Cardiac muscle cell (in vitro differentiated cells and primary cell): Measurements from ENCODE around the gene CEP112. TPM values are rescaled to one million over a fixed set of nuclear protein-coding genes. Genes with fewer than 3 reads are reported as not detected.

Experiments used
- DNase-seq, 2 donors: peaks; one replicate each; pipeline versions ENCODE4 v3.0.0 to v3.0.0-alpha.2; 2010 to 2017; ENCODE audit warnings: low read depth in 1 of 2, low spot score in 1 of 2
- H3K27ac ChIP-seq: fragments of 200-600 bp; sonication (generic); 2 replicates; pipeline ENCODE4 v1.5.1; 2016
- H3K27me3 ChIP-seq: fragments of 200-600 bp; sonication (generic); 2 replicates; pipeline ENCODE4 v1.6.0; 2016; ENCODE audit warnings: control low read depth
- H3K36me3 ChIP-seq: fragments of 200-600 bp; sonication (generic); 2 replicates; pipeline ENCODE4 v1.5.1; 2016; ENCODE audit warnings: control low read depth
- H3K4me1 ChIP-seq: fragments of 200-600 bp; sonication (generic); 2 replicates; pipeline ENCODE4 v1.8.1; 2017; ENCODE audit warnings: low read depth, mild to moderate bottlenecking, mixed run types
- H3K4me3 ChIP-seq: fragments of 200-600 bp; sonication (generic); 2 replicates; pipeline ENCODE4 v1.5.1; 2016; ENCODE audit warnings: mild to moderate bottlenecking
- H3K9me3 ChIP-seq: fragments of 200-600 bp; sonication (generic); 2 replicates; pipeline ENCODE4 v1.5.1; 2017; ENCODE audit warnings: low read depth, mild to moderate bottlenecking, control low read depth
- polyA plus RNA-seq: library from polyadenylated mRNA; unstranded; fragments of >200 nt; fragmentation: Nextera tagmentation; extraction: Ambion mirVana; gene quantifications from 2 replicates; pipeline ENCODE4 v1.2.1, GENCODE V29; 2016
- total RNA-seq: library from RNA; depleted of rRNA; stranded (reverse); fragments of >200 nt; gene quantifications from 2 replicates; pipeline ENCODE4 v1.2.3, GENCODE V29; 2016
- TF ChIP-seq, protein P1 (sequence below): IDR thresholded peaks from 2 replicates; pipeline ENCODE4 v1.5.1; 2012; ENCODE audit warnings: low read depth, mild to moderate bottlenecking, low read length

CEP112 gene
- total and polyA plus RNA-seq, 2 experiments from 2014 or later = 7.7 to 10.9 TPM

DNA sequence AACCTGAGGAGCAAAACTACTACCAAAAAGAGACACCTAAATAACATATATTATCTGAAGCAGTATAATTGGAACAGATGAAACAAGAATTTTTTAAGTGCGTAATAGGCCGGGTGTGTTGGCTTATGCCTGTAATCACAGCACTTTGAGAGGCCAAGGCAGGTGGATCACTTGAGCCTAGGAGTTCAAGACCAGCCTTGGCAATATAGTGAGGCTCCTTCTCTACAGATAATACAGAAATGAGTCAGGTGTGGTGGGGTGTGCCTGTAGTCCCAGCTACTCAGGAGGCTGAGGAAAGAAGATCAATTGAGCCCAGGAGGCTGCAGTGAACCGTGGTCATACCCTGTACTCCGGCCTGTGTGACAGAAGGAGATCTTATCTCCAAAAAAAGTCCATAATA is 336.3 kb downstream of the CEP112 start:
- Histone ChIP-seq H3K9me3 (no peaks in the 10 kb centered on the region), H3K27me3 (no peaks in the 10 kb centered on the region), H3K27ac (no peak overlapping the region), H3K4me1 (no peaks in the 10 kb centered on the region), H3K36me3 (no peaks in the 10 kb centered on the region), H3K4me3 (no peak overlapping the region)
- no peak for DNase-seq
- TF ChIP-seq, protein P1, sequence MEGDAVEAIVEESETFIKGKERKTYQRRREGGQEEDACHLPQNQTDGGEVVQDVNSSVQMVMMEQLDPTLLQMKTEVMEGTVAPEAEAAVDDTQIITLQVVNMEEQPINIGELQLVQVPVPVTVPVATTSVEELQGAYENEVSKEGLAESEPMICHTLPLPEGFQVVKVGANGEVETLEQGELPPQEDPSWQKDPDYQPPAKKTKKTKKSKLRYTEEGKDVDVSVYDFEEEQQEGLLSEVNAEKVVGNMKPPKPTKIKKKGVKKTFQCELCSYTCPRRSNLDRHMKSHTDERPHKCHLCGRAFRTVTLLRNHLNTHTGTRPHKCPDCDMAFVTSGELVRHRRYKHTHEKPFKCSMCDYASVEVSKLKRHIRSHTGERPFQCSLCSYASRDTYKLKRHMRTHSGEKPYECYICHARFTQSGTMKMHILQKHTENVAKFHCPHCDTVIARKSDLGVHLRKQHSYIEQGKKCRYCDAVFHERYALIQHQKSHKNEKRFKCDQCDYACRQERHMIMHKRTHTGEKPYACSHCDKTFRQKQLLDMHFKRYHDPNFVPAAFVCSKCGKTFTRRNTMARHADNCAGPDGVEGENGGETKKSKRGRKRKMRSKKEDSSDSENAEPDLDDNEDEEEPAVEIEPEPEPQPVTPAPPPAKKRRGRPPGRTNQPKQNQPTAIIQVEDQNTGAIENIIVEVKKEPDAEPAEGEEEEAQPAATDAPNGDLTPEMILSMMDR = no peak

DNA sequence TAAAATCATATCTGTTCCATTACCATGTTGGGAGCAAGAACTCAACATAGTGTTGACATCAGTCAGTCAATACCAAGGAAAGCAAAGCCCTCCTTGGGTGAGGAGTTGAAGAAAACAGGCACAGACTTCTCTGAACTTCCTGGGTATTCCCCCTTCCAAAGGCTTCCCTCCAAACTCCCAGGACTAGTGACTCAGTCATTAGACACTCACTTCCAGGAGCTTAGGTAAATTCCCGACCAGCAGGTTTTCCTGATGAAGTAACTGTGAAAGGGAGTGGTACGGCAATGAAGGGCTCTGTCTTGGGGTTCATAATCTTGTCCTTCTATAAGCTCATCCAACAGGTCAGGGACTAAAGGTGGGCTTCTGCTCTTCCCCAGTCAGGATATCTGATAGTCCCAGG is 336.7 kb downstream of the CEP112 start:
- H3K27ac ChIP-seq = no peak overlapping the region
- H3K4me1 ChIP-seq = no peaks in the 10 kb centered on the region
- no peaks in the 10 kb centered on the region for H3K9me3 ChIP-seq
- TF ChIP-seq, protein P1 = no peak
- peak in 1 of 2 donors; percentile 6 for DNase-seq
- H3K36me3 ChIP-seq = no peaks in the 10 kb centered on the region
- H3K27me3 ChIP-seq = no peaks in the 10 kb centered on the region
- H3K4me3 ChIP-seq = no peak overlapping the region

DNA sequence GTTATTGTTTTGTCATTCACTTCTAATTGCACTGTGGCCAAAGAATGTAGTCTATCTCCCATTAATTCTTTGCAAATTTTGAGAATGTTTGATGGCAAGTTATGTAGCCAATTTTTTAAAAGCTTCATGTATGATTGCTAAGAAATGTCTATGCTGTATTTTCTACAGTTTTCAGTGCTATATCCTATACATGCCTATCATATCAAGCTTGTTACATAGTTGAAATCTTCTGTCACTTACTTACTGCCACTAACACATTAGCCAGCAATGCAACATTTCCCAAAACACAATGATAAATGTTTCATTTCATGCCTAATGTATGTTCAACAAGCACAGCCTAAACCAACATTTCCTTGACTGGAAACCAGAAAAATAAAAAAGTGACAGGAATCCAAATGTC is 338.1 kb downstream of the CEP112 start:
- Histone ChIP-seq H3K36me3 (no peaks in the 10 kb centered on the region), H3K4me1 (no peaks in the 10 kb centered on the region), H3K27ac (no peak overlapping the region), H3K9me3 (no peaks in the 10 kb centered on the region), H3K27me3 (no peaks in the 10 kb centered on the region), H3K4me3 (no peak overlapping the region)
- TF ChIP-seq, protein P1 = no peak
- DNase-seq = no peak

DNA sequence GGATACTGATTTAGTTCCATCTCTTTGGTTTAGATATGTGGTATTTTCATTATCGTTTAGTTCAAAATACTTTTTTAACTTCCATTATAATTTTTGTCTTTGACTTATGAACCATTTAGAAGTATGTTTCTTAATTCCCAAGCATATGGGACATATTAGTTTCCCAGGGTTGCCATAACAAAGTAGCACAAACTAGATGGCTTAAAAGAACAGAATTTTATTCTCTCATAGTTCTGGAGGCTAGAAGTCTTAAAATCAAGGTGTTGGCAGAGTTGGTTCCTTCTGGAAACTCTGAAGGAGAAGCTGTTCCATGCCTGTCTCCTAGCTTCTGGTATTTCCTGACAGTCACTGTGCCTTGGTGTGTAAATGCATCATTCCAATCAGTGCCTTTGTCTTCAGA is 339.0 kb downstream of the CEP112 start:
- no peak for DNase-seq
- Histone ChIP-seq H3K36me3 (no peaks in the 10 kb centered on the region), H3K4me1 (no peaks in the 10 kb centered on the region), H3K4me3 (no peak overlapping the region), H3K27ac (no peak overlapping the region), H3K27me3 (no peaks in the 10 kb centered on the region), H3K9me3 (no peaks in the 10 kb centered on the region)
- TF ChIP-seq, protein P1 = no peak

DNA sequence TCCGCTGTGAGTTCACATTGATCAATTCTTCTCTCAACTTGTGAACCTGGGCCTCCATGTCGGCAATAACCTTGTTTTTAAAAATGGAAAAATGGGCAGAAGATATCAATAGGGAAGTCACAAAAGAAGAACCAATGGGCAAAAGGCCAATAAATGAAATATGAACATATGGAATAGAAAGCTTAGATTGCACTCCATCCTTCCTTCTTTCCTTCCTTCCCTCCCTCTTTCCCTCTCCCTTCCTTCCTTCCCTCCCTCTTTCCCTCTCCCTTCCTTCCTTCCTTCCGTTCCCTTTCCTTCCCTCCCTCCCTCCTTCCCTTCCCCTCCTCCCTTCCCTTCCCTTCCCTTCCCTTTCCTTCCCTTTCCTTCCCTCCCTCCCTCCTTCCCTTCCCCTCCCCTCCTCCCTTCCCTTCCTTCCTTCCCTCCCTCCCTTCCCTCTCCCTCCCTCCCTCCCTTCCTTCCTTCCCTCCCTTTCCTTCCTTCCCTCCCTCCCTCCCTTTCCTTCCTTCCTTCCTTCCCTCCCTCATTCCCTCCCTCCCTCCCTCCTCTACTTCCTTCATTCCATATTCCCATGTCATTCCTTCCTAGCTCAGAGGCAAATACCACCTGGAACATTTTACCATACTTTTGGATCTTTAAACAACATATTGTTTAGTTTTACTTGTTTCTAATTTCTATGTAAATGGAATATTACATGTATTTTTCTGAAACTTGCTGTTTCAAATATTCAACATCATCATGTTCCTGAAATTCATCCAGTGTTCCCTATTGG is 339.8 kb downstream of the CEP112 start:
- no peak overlapping the region for H3K27ac ChIP-seq
- no peaks in the 10 kb centered on the region for H3K36me3 ChIP-seq
- H3K27me3 ChIP-seq = no peaks in the 10 kb centered on the region
- TF ChIP-seq, protein P1 = no peak
- DNase-seq = no peak
- no peak overlapping the region for H3K4me3 ChIP-seq
- H3K4me1 ChIP-seq = no peaks in the 10 kb centered on the region
- H3K9me3 ChIP-seq = no peaks in the 10 kb centered on the region
